Subcutaneous adipose tissue (tissue), 4 donors: ENCODE results near the gene CXCL16. TPM values are rescaled to one million over a fixed set of nuclear protein-coding genes. Genes with fewer than 3 reads are reported as not detected.

Experiments used
- CTCF ChIP-seq: fragments of 450-650 bp; IDR thresholded peaks from one replicate; pipeline ENCODE4 v1.5.1; 2016; ENCODE audit warnings: low read depth, mild to moderate bottlenecking, control low read depth, antibody characterized with exemption, moderate library complexity
- total RNA-seq, 4 donors: library from RNA; depleted of rRNA; stranded (reverse); fragments of >200 nt; gene quantifications; one replicate each; pipeline ENCODE4 v1.1.0, GENCODE V29; 2016

Gene CXCL16
- total RNA-seq, 4 donors from 2014 or later: 9.0 to 108 (median 12.9) TPM

DNA sequence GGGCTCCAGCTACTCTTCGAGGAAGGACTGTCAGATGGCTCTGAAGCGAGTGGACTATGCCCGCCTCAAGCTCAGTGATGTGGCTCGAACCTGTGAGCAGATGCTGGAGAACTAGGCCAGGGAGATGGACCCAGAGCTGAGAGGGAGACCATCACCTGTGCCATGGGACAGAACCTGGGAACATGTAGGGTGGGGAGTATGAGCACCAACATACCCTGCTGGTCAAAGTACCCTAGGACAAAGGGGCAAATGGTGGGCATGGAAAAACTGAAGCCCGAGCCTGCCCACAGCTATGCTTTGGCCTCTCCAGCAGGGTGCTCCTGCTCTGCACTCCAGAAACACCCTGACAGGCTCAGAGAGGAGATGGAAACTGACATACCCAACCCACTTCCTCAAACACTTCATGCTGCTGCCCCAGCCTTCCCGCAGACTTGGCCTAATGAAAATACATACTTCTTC lies 6.6 kb downstream of the CXCL16 start:
- no peak for TF ChIP-seq CTCF

- no peak for TF ChIP-seq CTCF
Observed at GRCh38 chr17:4728124-4728523, 11.6 kb downstream of the CXCL16 start.

GRCh38 chr17:4725646-4726310 lies 13.9 kb downstream of the CXCL16 start:
- no peak for TF ChIP-seq CTCF

DNA sequence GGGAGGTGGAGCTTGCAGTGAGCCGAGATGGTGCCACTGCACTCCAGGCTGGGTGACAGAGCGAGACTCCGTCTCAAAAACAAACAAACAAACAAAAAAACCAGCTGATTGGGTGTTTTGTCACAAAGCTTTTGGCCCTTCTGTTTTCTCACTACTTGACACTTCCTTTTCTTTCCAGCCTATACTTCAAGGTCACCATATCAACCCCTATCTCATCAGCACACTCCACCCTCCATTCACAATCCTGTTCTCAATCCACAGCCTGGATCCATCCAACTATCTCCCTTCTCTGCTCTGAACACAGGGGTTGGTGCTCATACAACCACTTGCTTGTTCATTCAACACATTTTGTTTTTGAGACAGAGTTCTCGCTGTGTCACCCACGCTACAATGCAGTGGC lies 15.1 kb downstream of the CXCL16 start:
- no peak for TF ChIP-seq CTCF

DNA sequence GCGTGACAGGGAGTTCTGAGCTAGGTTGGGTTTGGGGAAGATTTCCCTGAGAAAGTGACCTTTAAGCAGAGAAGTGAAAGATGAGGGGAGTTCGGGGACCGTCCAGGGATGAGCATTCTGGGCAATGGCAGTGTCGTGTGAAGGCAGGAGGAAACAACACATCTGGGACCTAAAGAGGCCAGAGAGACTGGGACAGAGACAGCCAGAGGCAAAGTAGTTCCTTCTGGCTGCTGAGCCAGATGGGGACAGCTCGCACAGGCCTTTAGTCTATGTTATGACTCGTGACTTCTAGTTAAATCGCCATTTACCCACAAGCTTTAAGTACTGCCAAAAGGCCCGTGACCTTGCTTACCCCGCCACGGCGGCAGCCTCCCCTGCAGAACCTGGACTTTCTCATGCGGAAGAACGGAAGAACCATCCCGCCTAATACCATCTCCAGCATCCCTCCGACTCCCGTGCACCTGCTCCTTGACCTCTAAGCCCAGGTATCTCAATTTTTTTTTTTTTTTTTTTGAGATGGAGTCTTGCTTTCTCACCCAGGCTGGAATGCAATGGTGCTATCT lies 17.0 kb downstream of the CXCL16 start:
- no peak for TF ChIP-seq CTCF

- no peak for TF ChIP-seq CTCF
Observed at GRCh38 chr17:4721203-4722135, 18.3 kb downstream of the CXCL16 start.

- no peak for TF ChIP-seq CTCF
Observed at GRCh38 chr17:4720787-4721186, 18.9 kb downstream of the CXCL16 start.
